Fibroblast of the aortic adventitia (primary cell): ENCODE measurements around the gene COL4A1. TPM values are rescaled to one million over a fixed set of nuclear protein-coding genes. Genes with fewer than 3 reads are reported as not detected.

Source experiments
- DNase-seq: peaks from one replicate; pipeline ENCODE4 v3.0.0-alpha.2; 2010; ENCODE audit warnings: low read depth
- H3K4me3 ChIP-seq: 2 replicates; pipeline ENCODE4 v1.5.1; 2011; ENCODE audit warnings: low read depth, mild to moderate bottlenecking, control low read depth, low read length, moderate library complexity
- CTCF ChIP-seq: IDR thresholded peaks from 2 replicates; pipeline ENCODE4 v1.5.1; 2011; ENCODE audit warnings: mild to moderate bottlenecking, low read length, control low read depth, inconsistent platforms; ENCODE audit not compliant: insufficient read depth
- total RNA-seq: library from RNA; depleted of rRNA; stranded (reverse); fragments of >200 nt; gene quantifications from 2 replicates; pipeline ENCODE4 v1.2.3, GENCODE V29; 2012; ENCODE audit warnings: low replicate concordance

COL4A1 gene
- total RNA-seq, 1 donor: 43.7 TPM

- DNase-seq: no peak
- H3K4me3 ChIP-seq: no peak overlapping the region
- TF ChIP-seq CTCF: no peak
Observed at GRCh38 chr13:110213461-110214074, 93.4 kb downstream of the COL4A1 start.

GRCh38 chr13:110212529-110212928 is 94.4 kb downstream of the COL4A1 start:
- no peak for DNase-seq
- H3K4me3 ChIP-seq: no peak overlapping the region
- TF ChIP-seq CTCF: no peak

GRCh38 chr13:110211735-110212134 is 95.2 kb downstream of the COL4A1 start:
- H3K4me3 ChIP-seq: no peak overlapping the region
- no peak for TF ChIP-seq CTCF
- no peak for DNase-seq

GRCh38 chr13:110211046-110211445 is 95.9 kb downstream of the COL4A1 start:
- H3K4me3 ChIP-seq: no peak overlapping the region
- no peak for DNase-seq
- no peak for TF ChIP-seq CTCF

GRCh38 chr13:110210604-110210985 is 96.4 kb downstream of the COL4A1 start:
- TF ChIP-seq CTCF: no peak
- no peak for DNase-seq
- H3K4me3 ChIP-seq: no peak overlapping the region

GRCh38 chr13:110209950-110210603 is 96.9 kb downstream of the COL4A1 start:
- TF ChIP-seq CTCF: no peak
- DNase-seq: no peak
- H3K4me3 ChIP-seq: no peak overlapping the region
